ENCODE data around the gene SPNS2. TPM values are rescaled to one million over a fixed set of nuclear protein-coding genes. Genes with fewer than 3 reads are reported as not detected.

Gene SPNS2
- total RNA-seq, 1 donor from 2014 or later, result 67.0 TPM

DNA sequence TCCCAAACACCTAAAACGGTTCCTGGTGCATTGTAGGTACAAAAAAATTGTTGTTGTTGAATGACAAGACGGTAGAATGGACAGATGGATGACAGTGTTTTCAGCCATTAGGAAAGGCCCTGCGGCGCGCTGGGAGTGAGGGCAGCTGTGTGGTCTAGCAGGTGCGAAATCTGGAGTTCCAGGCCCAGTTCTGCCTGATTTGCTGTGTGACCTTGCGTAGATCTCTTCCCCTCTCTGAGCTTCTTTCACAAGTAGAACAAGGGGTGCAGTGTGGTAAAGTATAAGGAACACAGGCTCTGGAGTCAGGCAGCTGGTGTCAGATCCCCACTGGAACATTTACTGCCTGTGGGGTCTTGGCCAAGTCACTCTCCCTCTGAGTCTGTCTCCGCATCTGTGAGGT, 25.3 kb downstream of the SPNS2 start:
- no peaks in the 10 kb centered on the region for H3K36me3 ChIP-seq
- no peak overlapping the region for H3K4me3 ChIP-seq
- peaks cover 35% of the 10 kb centered on the region for H3K4me1 ChIP-seq
- DNase-seq, result no peak
- intact Hi-C loops (cut with DNase I), result no loop called here
- ATAC-seq, result no peak
- no peak overlapping the region for H3K27ac ChIP-seq
- no peaks in the 10 kb centered on the region for H3K27me3 ChIP-seq
- TF ChIP-seq, protein P1, sequence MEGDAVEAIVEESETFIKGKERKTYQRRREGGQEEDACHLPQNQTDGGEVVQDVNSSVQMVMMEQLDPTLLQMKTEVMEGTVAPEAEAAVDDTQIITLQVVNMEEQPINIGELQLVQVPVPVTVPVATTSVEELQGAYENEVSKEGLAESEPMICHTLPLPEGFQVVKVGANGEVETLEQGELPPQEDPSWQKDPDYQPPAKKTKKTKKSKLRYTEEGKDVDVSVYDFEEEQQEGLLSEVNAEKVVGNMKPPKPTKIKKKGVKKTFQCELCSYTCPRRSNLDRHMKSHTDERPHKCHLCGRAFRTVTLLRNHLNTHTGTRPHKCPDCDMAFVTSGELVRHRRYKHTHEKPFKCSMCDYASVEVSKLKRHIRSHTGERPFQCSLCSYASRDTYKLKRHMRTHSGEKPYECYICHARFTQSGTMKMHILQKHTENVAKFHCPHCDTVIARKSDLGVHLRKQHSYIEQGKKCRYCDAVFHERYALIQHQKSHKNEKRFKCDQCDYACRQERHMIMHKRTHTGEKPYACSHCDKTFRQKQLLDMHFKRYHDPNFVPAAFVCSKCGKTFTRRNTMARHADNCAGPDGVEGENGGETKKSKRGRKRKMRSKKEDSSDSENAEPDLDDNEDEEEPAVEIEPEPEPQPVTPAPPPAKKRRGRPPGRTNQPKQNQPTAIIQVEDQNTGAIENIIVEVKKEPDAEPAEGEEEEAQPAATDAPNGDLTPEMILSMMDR (IDR thresholded peaks at IDR 0.05), result no peak
- no peaks in the 10 kb centered on the region for H3K9me3 ChIP-seq

DNA sequence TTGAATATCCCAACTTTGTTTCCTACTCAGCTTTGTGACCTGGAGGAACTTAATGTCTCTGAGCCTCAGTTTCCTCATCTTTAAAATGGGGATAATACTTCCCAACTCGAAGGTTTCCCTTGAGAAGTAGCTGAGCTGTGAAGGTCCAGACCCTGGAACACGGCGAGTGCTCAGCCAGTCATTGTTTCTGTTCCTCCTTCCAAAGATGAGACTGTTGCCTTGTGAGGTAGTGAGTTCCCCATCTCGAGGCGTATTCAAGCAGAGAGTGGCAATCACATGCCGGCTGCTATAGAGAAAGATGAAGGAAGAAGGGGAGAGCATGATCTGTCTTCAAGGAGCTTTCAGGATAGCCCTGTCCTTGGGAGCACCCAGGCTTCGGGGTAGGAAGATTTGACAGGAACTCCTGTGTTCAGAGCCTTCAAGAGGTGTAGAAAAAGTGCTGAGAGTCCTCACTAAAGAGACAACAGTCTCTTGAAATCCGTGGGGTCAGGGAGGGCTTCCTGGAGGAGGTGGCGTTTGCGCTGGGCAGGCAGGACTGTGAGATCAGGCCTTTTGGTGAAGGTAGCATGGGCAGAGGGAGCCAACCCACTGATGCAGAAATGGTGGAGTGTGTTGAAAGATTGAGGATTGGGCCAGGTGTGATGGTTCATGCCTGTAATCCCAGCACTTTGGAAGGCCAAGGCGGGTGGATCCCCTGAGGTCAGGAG, 27.2 kb downstream of the SPNS2 start:
- DNase-seq (no peak), ATAC-seq (no peak)
- no peaks in the 10 kb centered on the region for H3K9me3 ChIP-seq
- no peaks in the 10 kb centered on the region for H3K36me3 ChIP-seq
- intact Hi-C loops (cut with DNase I), result no loop called here
- peaks cover 21% of the 10 kb centered on the region for H3K4me1 ChIP-seq
- H3K27me3 ChIP-seq, result no peaks in the 10 kb centered on the region
- TF ChIP-seq, protein P1 (IDR thresholded peaks at IDR 0.05), result no peak
- no peak overlapping the region for H3K27ac ChIP-seq
- no peak overlapping the region for H3K4me3 ChIP-seq

DNA sequence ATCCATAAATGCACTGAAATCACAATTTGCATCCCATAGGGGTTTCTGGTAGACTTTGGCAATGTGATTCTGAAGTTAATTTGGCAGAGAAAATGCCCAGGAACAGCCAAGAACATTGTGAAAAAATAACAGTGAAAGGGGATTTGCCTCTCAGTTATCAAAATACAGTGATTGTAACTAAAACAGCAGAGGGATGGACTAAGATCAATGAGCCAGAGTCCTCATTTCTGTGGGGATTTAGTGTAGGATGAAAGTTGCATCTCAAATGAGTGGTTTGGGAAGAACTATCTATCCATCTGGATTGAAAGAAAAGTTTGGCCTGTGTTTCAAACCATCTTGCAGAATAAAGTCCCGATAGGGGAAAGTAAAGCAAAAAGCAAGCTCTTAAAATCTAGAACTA, 28.5 kb downstream of the SPNS2 start:
- TF ChIP-seq, protein P1 (IDR thresholded peaks at IDR 0.05), result no peak
- no peaks in the 10 kb centered on the region for H3K36me3 ChIP-seq
- peaks cover 21% of the 10 kb centered on the region for H3K4me1 ChIP-seq
- DNase-seq (no peak), ATAC-seq (no peak)
- H3K27ac ChIP-seq, result no peak overlapping the region
- intact Hi-C loops (cut with DNase I), result no loop called here
- no peaks in the 10 kb centered on the region for H3K9me3 ChIP-seq
- no peaks in the 10 kb centered on the region for H3K27me3 ChIP-seq
- H3K4me3 ChIP-seq, result no peak overlapping the region

DNA sequence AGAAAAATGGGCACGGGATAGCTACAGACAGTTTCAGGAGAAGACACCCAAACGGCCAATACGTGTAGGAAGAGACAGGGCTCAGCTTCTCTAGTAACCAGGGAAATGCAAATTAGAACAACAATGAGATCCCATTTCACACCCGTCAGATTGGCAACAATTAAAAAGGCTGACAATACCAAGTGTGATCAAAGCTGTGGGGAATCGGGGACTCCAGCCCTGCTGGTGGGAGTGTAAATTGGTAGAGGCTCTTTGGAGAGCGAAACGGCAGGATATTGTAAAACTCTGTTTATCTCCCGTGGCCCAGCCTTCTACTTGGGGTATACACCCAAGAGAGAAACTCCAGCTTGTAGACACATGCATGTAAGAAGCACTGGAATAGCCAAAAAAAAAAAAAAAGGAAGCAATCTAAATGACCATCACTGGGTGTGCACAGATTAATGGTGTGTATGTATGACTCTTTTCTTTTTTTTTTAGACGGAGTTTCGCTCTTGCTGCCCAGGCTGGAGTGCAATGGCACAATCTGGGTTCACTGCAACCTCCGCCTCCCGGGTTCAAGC, 29.0 kb downstream of the SPNS2 start:
- Histone ChIP-seq H3K36me3 (no peaks in the 10 kb centered on the region), H3K9me3 (no peaks in the 10 kb centered on the region), H3K27me3 (no peaks in the 10 kb centered on the region), H3K4me3 (no peak overlapping the region), H3K4me1 (peaks cover 24% of the 10 kb centered on the region), H3K27ac (peak overlapping the region; percentile 24)
- intact Hi-C loops (cut with DNase I), result no loop called here
- DNase-seq, result no peak
- ATAC-seq, result no peak
- TF ChIP-seq, protein P1 (IDR thresholded peaks at IDR 0.05), result no peak

DNA sequence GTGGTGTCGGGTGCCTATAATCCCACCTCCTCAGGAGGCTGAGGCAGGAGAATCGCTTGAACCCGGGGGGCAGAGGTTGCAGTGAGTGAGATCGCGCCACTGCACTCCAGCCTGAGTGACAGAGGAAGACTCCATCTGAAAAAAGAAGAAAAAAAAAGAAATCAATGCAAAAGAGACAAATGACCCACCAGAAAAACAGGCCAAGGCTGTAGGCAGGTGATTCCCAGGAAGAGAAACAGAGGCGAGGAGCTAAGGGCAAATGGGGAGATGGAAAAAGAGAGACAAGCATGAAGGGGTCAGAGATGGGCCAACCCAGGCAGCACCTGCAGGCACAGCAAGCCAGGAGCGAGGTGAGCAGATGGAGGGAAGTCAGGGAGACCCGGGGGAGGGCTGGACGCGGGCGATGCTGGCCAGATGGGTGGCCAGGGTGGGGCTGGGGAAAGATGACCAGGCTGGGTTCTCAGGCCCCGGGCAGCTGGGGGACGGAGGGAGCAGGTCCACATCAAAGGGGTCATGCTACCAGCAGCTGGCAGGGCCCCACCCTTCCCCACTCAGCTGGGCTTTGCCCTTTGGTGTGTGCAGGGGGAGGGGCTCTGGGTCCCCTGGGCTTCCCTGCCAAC, 31.0 kb downstream of the SPNS2 start:
- no peaks in the 10 kb centered on the region for H3K27me3 ChIP-seq
- ATAC-seq, result no peak
- TF ChIP-seq, protein P1 (IDR thresholded peaks at IDR 0.05), result no peak
- peaks cover 19% of the 10 kb centered on the region for H3K4me1 ChIP-seq
- DNase-seq, result no peak
- intact Hi-C loops (cut with DNase I), result no loop called here
- H3K36me3 ChIP-seq, result no peaks in the 10 kb centered on the region
- H3K4me3 ChIP-seq, result no peak overlapping the region
- peak overlapping the region; percentile 68 for H3K27ac ChIP-seq
- no peaks in the 10 kb centered on the region for H3K9me3 ChIP-seq
